Measurements from ENCODE around the gene VPS26C.
"Not testable (repeated sequence)": the region's sequence is repeated elsewhere in the genome, so short reads cannot be mapped to it uniquely, and the experiment has no call there.

The VPS26C gene

DNA sequence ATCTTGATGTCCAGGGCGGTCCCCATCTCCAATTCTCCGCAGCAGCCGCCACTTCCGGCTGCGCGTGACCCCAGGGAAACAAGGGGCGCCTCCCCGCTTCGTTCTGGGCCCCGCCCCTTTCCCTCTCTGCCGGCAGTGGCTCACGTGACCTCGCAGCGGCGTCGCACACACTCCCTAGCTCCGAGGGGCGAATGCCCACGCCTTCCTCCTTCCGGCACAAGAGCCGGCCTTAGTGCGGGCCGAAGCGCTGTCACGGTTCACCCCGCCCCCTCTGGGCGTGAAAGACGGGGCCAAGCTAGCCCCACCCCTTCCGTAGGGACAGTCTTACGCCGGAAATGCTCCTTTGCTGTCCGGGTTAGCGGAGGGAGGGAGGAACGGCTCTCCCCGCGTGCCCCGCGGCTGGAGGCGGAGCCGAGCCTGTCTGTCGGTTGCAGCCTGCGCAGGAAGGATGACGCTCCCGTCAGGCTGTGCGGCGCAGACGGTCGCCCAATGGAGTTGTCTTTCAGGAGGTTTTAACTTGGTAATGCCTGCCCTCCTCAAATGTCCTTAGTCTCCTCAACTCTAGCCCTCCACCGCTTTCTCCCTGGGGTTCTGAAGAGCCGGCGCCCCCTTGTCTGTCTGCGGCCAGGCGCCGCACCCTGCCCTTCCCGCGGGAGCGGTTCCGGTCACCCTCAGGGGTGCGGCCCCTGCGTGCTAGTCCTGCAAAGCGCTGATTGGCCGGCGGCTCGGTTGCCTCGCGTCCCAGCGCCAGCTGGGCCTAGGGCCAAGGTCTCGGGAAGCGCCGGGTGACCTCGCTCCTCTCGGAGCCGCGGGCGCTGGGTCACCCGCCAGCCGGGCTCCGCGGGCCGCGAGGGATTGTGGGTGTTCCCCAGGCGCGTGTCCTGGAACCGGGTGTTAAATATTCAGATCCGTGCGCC is at the start of gene VPS26C:
Gene VPS26C, minus strand, starts transcription at position 66 of the 917 bp plus-strand sequence. Its CDS starts 40 bp downstream, at position 26.
- DNase-seq = peak; percentile 99

- DNase-seq = not testable (repeated sequence)
These were observed 48.9 kb upstream of the VPS26C start for GRCh38 chr21:37316072-37316471.

DNA sequence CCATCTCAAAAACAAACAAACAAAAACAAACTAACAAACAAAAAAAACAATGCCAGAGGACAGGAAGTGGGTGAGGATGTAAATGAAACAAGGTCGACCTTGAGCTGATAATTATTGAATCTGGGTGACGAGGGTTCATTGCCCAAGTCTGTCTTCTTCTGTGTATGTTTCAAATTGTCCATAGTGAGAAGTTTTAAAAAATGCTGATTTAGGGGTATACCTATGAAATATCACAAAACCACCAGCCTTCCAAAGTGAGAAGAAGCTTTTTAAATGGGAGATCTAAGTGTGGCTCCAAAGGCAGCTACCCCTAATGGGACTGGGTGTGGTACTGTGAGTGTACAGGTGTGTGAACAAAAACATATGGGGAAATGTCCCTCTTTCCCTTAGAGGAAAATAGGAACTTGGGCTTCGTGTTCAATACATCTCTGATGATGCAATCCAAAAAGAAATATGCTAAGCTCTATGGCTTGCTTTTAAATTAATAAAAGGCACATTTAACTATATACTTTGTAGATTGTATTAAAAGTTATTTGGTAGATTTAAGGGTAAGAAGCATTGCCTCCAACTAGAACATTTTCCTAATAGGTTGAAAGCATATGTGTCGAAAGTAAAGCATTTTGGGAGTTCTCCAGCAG is 33.1 kb upstream of the VPS26C start:
- DNase-seq = no peak

- no peak for DNase-seq
These were observed 30.2 kb upstream of the VPS26C start for GRCh38 chr21:37297364-37297763.

DNA sequence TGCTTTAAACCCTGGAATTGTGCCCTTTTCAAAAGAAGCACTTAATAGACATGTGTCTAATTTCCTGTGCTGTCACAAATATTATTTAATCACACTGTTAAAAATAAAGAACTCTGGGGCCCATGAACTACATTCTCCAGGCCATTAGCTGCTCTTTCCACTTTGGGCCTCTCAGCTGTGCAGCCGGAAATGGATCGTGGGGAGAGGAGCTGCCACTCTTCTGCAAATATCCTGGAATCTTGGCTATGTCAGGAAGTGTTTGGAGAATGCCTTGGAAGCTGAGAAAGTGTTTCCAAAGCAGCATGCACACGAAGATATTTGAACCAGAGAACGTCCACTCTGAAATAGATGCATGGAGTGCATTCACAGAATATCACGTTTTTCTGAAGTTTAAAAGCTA is 27.5 kb upstream of the VPS26C start:
- no peak for DNase-seq

- DNase-seq = no peak
These were observed 25.8 kb upstream of the VPS26C start for GRCh38 chr21:37292941-37293340.

DNA sequence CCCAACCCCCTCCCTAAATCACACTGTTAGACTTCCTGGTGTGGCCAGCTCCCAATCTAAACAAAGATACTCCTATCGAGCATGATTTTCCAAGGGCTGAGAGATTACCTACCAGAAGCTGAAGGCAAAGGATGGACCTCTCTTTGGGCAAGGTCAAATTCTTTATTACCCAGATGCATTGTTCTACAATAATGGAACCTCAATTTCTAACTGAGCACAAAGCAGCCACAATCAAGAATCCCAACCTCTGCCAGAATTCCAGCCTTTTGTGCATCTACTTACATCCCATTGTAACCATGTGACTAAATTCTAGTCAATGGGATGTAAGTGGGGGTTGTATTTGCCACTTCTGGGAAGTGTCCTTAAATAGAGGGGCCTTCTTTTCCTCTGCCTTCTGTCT is 24.9 kb upstream of the VPS26C start:
- no peak for DNase-seq

- DNase-seq = not testable (repeated sequence)
These were observed 16.1 kb upstream of the VPS26C start for GRCh38 chr21:37283191-37283710.

- not testable (repeated sequence) for DNase-seq
These were observed 15.5 kb upstream of the VPS26C start for GRCh38 chr21:37282602-37283001.

- no peak for DNase-seq
These were observed 14.9 kb upstream of the VPS26C start for GRCh38 chr21:37281993-37282392.

GRCh38 chr21:37281579-37281978 is 14.4 kb upstream of the VPS26C start:
- no peak for DNase-seq

GRCh38 chr21:37279271-37279670 is 12.1 kb upstream of the VPS26C start:
- not testable (repeated sequence) for DNase-seq

DNA sequence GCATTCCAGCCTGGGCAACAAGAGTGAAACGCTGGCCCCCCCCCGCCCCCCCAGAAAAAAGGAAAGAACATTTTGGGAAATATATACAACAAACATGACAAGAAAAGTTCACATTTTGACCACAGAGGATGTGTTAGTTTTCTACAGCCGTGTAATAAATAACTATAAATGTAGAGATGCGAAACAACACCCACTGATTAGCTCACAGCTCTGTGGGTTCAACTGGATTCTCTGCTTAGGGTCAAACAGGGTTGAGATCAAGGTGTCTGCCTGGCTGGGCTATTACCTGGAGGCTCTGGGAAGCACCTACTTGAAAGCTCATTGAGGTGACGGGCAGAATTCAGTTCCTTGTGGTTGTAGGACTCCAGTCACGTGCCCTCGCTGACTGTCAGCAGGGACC is 11.1 kb upstream of the VPS26C start:
- no peak for DNase-seq

GRCh38 chr21:37276377-37276776 is 9.2 kb upstream of the VPS26C start:
- DNase-seq = no peak

- DNase-seq = no peak
These were observed 7.0 kb upstream of the VPS26C start for GRCh38 chr21:37273911-37274690.

DNA sequence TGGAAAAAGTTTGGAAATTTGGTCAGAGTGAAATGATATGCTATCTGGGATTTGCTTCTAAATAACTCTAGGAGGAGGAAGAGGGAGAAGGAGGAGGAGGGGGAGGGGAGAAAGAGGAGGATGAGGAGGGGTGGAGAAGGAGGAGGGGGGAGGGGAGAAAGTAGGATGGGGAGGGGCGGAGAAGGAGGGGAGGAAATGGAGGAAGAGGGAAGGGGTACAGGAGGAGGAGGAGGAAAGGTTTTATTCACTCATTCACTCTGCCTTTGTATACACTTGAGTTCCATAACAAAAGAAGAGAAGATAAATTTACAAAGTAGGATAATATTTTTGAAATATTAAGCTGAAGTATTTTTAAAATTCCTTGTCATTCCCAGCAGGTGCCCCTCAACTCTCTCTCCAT is 6.3 kb upstream of the VPS26C start:
- DNase-seq = no peak

DNA sequence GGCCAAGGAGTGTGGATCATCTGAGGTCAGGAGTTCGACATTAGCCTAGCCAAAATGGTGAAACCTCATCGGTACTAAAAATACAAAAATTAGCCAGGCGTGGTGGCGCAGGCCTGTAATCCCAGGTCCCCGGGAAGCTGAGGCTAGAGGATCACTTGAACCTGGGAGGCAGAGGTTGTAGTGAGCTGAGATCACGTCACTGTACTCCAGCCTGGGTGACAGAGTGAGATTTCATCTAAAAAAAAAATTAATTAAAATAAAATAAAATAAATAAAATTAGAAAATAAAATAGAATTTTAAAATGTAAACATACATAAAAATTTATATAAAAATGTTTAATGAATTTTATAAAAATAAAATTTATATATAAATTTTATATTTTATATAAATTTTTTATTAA is 5.8 kb upstream of the VPS26C start:
- DNase-seq = no peak

- no peak for DNase-seq
These were observed 3.6 kb upstream of the VPS26C start for GRCh38 chr21:37270576-37271365.

- DNase-seq = no peak
These were observed 2.3 kb upstream of the VPS26C start for GRCh38 chr21:37269481-37269880.

DNA sequence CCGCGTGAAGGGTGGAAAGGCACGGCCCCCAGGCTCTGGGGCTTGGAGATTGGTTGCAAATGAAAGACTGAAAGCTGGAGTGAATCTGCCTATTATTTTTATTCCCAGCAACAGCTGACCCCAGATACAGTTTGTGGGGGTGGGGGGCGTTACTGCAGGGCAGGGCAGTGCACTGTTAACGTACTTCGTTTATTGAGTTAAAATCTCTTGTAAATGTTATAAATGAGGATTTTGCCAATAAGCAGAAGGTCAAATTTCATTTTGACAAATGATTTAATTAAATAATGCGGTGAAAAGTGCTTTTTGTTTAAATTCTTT is 1.0 kb upstream of the VPS26C start:
- DNase-seq = no peak

DNA sequence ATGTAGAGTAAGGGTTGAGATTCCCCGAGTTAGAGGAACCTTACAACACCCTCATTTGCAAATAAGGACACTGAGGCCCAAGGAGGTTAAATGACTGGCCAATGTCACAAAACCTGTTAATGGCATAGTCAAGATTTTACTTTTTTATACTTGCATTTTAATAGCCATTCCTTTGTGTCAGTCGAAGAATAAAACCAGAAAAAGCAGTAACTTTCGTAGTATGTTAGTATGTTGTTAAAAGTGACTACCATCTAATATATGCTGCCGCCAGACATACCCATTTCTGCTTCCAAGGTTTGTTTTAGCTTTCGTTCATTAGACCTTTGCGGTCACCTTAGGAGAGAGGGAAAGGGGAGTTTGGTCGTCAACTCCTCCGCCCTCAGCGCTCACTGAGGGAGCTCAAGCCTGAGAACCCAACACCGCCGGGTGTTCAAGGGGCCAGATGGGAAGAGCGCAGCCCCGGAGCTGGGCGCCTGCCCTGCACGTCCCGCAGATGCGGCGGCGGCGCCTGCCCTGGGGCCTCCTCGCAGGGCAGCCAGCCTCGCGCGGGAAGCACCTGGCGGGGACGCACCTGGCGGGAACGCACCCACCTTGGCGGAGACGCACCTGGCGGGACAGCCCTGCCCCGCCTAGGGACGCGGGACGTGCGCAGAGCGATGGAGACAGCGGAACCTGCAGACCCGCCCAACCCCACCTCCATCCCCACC is 466 bp downstream of the VPS26C start:
- no peak for DNase-seq

DNA sequence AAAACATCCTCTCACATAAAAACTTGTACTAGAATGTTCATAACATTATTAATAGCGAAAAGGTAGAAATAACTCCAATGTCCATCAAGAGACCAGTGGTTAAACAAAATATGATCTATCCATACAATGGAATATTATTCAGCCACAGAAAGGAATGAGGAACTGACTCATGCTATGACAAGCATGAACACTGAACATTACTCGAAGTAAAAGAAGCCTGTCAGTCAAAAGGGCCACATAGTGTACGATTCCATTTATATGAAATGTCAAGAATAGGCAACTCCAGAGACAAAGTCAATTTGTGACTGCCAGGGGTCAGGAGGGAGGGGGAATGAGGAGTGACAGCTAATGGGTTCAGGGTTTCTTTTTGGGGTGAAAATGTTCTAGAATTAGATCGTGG is 2.3 kb downstream of the VPS26C start:
- no peak for DNase-seq

Measured in left hindlimb (tissue), 1 donor.